ENCODE results near the gene CLIP3.
A peak's percentile ranks its signal among the peaks of the same experiment; 100 is the strongest.
"Not testable (repeated sequence)": the region's sequence is repeated elsewhere in the genome, so short reads cannot be mapped to it uniquely, and the experiment has no call there.

The CLIP3 gene

GRCh38 chr19:36046443-36047050 lies 13.9 kb upstream of the CLIP3 start:
- DNase-seq (ENCODE audit: low read depth) = peak; percentile 18

- DNase-seq (ENCODE audit: low read depth) = no peak
Measured at GRCh38 chr19:36043952-36044351, 11.3 kb upstream of the CLIP3 start.

GRCh38 chr19:36041831-36042230 lies 9.2 kb upstream of the CLIP3 start:
- peak; percentile 69 for DNase-seq (ENCODE audit: low read depth)

GRCh38 chr19:36041092-36041491 lies 8.4 kb upstream of the CLIP3 start:
- DNase-seq (ENCODE audit: low read depth) = not testable (repeated sequence)

- no peak for DNase-seq (ENCODE audit: low read depth)
Measured at GRCh38 chr19:36040495-36040894, 7.8 kb upstream of the CLIP3 start.

GRCh38 chr19:36031308-36031707 lies 1.4 kb downstream of the CLIP3 start:
- DNase-seq (ENCODE audit: low read depth) = no peak

GRCh38 chr19:36030264-36031148 lies 2.2 kb downstream of the CLIP3 start:
- peak; percentile 21 for DNase-seq (ENCODE audit: low read depth)

GRCh38 chr19:36028313-36029041 lies 4.2 kb downstream of the CLIP3 start:
- DNase-seq (ENCODE audit: low read depth) = no peak

- DNase-seq (ENCODE audit: low read depth) = no peak
Measured at GRCh38 chr19:36027696-36028095, 5.0 kb downstream of the CLIP3 start.

- no peak for DNase-seq (ENCODE audit: low read depth)
Measured at GRCh38 chr19:36026091-36026876, 6.4 kb downstream of the CLIP3 start.

- DNase-seq (ENCODE audit: low read depth) = no peak
Measured at GRCh38 chr19:36025541-36025940, 7.1 kb downstream of the CLIP3 start.

- DNase-seq (ENCODE audit: low read depth) = no peak
Measured at GRCh38 chr19:36023432-36023831, 9.2 kb downstream of the CLIP3 start.

GRCh38 chr19:36019061-36019670 lies 13.5 kb downstream of the CLIP3 start:
- DNase-seq (ENCODE audit: low read depth) = no peak

- DNase-seq (ENCODE audit: low read depth) = peak; percentile 97
Measured at GRCh38 chr19:36014012-36014924, 18.4 kb downstream of the CLIP3 start, which contains the start of gene ALKBH6. ALKBH6 (minus strand) TSS chr19:36014213; CDS start chr19:36013397, 816 bp downstream.

- no peak for DNase-seq (ENCODE audit: low read depth)
Measured at GRCh38 chr19:36013280-36014011, 19.2 kb downstream of the CLIP3 start.

GRCh38 chr19:36010402-36010801 lies 22.3 kb downstream of the CLIP3 start:
- no peak for DNase-seq (ENCODE audit: low read depth)

- no peak for DNase-seq (ENCODE audit: low read depth)
Measured at GRCh38 chr19:36009633-36010379, 22.9 kb downstream of the CLIP3 start.

- DNase-seq (ENCODE audit: low read depth) = peak; percentile 22
Measured at GRCh38 chr19:36009220-36009619, 23.5 kb downstream of the CLIP3 start.

Data from fibroblast of the conjunctiva (primary cell).